CD4-positive, alpha-beta T cell treated with Interleukin-15 for 1 hour (primary cell): ENCODE results near the gene PHACTR1.
A peak's percentile ranks its signal among the peaks of the same experiment; 100 is the strongest.
"Not testable (repeated sequence)": the region's sequence is repeated elsewhere in the genome, so short reads cannot be mapped to it uniquely, and the experiment has no call there.

Experiments used
- DNase-seq: peaks from one replicate; pipeline ENCODE4 v3.0.0-alpha.2; 2020

The PHACTR1 gene

DNA sequence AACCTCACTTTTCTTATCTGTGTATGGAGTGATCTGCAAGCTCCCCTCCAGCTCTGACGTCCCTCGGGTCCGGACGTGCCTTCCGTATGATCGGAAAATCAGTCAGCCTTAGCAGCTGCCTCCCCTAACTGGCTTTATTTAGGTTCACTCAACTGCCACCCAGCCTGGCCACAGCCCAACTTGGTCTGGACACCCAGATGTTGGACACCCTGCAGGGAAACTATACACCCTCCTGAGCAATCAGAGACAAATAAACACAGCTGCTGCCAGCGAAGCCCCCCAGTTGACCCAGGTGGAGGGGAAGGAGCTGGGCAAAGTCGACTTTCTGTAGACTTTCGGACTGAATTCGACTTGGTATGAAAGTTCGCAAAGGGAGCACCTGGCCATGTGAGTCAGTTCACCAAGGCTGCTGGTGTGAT is 582.8 kb downstream of the PHACTR1 start:
- DNase-seq: peak; percentile 55

DNA sequence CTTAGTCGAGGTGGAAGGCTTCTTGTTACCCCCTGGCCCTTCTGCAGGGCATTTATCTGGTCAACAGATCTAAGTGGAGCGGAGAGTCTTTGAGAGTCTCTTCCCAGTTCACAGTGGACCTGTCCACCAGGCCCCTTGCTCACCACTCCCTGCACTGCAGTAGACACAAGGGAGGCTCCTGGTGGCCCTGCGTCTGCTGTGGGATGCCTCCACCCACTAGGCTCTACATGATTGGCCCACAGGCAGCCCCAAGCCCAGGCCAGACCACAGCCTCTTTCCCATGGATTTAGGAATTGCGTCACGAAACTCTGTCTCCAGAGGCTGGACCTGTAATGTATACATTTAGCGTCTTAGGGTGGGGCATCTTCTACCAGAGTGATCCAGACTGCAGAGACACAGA is 583.4 kb downstream of the PHACTR1 start:
- DNase-seq: no peak

DNA sequence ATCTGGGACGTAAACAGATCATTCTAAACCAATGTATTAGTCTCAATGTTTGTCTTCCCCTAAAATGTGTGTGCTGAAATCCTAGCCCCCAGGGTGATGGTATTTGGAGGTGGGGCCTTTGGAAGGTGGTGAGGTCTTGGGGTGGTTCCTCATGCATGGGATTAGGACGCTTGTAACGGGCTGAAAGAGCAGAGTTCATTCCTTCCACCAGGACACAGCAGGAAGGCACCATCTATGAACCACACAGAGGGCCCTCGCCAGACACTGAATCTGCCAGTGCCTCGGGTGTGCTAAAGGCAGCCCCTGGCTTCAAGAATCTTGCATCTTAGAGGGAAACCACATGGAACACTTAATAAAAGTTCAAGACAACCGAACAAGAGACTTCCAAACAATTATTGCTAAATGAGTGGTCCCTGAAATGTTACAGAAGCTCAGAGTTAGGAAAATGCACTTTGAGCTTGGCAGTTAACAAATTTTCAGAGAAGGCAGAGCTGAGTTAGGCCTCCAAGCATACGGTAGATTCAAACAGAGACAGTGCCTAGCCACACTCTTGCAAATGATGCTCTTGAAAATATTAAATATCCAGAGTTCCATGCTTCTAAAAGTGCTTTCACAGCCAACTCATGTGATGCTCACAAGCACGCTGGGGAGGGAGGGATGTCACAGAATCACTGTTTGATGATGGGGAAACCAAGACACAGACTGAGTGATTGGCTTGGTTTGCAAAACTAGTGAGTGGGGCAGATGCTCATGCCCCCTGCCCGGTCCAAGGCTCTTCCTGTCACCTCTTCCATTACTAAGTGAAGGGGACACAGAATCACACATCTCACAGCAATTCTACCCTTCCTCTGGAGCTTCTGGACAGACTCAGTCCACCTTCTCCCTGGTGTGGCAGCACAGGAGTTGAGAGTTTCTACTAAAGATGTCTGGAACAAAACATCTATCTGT is 584.4 kb downstream of the PHACTR1 start:
- no peak for DNase-seq

DNA sequence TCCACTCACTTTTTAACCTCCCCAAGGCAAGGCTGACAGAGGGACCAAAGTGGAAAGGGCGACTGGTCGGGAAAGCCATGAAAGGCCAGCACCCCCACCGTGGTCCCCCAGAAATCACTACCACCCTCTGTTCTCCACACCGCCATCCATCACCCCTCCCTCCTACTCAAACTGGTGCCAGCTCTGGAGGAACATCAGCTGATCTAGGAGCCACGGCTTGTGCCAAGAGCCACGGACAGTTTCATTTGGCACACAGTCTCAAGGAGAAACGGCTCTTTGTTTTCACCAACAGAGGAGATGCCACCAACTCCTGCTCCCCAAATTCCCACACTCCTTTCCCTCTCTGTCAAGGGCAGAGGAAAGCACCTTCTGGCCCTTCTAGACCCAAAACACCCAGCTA is 585.7 kb downstream of the PHACTR1 start:
- no peak for DNase-seq

DNA sequence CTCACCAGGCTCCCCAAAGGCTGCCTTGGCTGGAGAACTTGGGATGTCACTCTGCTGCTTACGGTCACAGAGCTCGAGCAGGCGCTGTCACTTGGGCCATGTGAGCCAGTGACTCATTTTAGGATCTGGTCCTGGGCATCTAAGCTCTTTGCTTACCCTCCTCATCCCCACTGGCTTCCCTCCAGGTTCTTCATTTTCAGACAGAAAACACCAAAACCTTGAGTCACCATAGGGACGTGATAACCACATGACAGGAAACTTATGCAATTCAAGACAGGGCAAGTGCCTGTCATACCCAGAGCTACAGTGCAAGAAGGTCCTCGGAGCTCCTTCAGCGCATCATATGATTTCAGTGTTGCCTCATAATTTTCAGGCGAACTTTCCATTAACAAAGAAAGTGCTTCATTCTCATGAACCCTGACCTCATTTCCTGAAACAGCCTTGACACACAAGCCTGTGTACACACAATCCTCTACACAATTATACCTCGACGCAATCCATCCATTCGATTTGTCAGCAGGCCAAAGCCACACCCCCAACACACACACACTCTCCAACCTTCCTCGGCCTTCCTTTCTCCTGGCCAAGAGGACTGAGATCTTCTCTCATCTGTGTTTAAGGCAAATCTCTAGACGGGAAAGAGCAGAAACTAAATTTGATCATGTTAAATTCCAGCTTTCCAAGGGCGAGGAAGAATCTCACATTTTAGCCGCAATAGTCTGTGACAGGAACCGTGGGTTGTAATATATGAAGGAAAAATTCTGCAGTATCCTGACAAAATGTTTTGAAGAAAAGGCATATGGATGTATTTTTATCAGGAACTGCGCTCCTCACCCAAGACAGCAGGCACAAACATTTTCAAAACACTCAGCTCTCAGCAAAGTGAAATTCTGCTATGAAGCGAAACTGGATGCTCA is 586.4 kb downstream of the PHACTR1 start:
- DNase-seq: peak; percentile 89

DNA sequence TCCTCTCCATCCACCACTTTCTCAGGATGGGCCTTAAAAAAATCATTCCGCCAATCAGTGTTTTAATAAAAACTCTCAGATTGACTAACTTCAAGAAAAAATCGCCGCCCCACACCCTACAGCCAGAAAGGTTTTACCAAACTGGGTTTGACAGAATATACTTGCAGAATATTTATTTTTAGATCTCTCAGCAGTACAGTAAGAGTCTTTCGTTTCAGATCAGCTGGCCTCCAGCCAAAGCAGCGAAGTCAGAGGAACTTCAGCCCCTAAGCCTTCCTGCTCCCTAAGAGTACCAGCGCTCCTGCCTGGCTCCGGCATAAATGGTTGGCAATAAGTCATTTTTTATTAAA is 587.1 kb downstream of the PHACTR1 start:
- peak; percentile 44 for DNase-seq

DNA sequence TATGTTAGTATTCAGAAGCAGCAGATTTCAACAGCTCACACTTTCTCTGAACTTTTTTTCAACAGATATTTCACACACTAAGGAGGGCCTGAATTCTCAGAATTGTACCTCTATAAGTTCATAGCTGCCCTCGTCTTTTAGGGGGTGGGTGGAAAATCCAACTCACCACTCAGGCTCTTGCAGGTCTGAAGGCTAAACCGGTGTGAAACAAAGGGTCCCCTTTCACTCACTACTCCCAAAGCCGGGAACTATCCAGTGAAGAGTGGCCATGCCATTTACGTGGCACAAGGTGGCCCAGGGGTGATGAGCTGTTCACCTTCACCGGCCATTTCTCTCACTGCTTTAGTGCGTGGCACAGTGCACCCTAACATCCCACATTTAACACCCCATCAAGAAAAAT is 587.5 kb downstream of the PHACTR1 start:
- DNase-seq: no peak

DNA sequence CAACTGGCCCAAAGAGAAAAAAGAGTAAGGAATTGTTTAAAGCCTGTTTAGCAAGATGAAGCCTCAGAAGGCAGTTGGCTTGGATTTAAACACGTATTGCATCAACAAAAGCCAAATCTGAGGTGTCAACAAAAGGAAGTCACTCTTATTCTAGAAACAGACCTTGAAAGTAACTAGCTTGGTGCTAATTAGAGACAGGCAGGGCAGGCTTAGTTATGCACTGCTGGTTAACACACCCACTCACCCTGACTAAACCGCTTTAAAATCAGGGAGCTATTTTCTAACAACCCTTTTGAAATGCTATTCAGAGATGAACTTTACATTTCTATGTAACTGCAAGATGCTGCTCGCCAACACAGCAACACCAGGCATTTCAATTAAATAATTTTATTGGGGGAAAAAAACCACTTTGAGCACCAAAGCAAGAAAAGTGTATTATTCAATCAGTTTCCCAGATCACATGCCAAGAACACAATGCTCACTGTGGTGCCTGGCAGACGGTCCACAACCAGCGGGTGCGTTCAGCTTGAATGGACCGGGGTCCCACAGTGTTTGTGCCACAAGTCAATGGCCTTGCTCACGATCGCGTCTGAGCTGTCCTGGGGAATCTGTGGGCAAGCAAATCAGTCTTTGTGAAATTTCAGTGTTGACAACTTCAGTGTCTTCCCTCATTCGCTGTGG is 588.2 kb downstream of the PHACTR1 start:
- DNase-seq: no peak

DNA sequence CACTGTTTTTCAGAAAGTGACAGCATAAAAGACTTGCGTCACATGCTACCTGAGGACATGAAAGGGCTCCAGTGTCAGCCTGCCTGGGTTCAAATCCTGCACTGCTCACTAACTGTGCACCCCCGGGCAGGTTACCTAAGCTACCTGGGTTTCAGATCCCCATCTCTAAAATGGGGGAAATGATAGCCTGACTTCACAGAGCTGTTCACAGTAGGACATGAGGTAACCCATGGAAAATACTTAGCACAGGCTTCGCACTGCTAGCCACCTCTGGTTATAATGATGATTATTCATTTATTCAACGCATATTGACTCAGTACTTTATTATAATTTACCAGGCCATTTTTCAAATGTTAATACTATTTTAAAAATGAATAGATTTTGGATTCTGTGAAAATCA is 588.7 kb downstream of the PHACTR1 start:
- no peak for DNase-seq

DNA sequence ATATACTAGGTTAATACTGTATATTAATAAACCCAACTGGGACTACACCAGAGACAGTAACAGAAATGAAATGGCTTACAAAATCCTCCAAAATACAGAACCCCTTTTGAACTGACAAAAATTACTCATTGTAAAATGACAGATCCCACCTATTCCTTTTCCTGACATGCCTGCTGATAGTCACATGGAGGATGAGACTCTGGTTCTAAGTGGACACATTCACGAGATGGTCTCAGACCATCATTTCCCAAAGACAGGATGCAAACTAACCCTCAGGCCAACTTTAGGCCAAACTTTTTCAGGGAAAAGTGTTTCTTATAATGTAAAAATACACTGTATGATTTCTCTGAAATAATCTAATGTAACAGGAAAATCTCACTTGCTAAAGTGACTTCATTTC is 589.2 kb downstream of the PHACTR1 start:
- DNase-seq: no peak

DNA sequence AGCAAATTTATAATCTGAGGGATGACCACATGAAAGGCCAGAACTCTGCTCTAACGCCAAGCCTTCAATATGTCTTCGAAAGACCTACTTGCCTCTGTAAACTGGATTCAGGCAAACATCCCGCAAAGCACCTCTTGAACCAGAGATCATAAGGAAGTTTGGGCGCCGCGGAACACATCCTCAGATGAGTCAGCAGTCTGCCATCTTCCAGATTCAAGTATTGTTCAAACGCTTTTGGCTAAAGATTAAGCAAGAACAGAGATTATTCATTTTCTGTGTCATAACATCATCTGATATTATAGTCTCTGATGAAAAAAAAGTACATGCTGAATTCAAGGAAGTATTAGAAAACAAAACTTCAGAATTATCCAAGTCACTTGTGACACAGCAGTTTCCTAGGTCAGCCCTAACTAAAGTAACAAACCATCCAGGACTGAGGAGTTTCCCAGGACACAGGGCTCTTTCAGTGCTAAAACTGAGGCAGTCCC is 591.0 kb downstream of the PHACTR1 start:
- peak; percentile 60 for DNase-seq

DNA sequence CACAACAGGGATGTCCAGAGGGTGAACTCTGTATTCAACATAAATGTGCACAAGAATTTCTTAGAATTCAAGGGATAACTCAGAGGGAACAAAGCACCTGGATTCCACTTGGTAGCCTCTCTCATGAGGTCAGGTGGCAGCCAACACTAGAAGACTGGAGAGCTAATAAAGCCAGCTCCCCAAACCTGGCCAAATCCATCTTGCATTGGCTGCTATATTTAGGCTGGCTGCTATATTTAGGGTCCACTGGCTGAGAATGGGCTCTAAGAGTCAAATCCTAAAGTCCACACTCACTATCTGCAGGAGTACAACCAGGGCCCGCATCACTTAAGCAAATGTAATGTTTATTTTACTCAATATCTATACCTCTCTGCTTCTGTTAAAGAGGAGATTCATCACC is 591.8 kb downstream of the PHACTR1 start:
- DNase-seq: no peak

DNA sequence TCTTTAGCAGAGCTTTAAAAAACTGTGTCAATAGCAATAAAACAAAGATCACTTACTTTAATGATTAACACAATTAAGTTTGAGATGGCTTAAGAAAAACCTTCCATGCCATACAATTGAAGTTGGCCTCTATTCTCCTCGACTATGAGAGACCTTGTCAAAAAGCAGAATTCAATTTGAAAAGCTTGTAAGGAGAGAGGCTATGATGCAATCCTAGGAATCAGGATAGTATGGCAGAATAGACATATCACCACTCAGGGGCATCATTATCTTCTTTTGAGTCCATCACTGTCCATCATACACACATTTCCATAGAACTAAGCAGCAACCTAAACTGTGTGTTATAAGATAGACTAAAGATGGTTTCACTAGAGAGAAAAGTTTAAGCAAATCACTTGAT is 594.6 kb downstream of the PHACTR1 start:
- no peak for DNase-seq

DNA sequence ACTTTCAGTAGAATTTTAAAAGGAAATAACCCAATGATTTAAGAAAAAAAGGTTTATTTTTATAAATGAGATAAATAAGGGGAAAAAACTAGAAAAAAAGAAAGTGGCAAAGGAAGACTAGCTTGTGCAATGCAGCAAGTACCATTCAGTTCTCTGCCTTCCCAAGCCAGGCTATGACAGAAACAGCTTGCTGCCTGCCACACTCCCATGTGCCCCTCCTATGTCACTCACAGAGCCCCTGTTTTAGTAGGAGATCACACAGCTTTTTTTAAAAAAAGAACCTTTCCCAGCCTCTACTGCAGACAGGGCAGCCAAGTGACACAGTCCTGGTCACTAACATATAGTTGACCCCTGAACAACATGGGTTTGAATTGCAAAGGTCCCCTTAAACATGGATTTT is 598.2 kb downstream of the PHACTR1 start:
- no peak for DNase-seq

DNA sequence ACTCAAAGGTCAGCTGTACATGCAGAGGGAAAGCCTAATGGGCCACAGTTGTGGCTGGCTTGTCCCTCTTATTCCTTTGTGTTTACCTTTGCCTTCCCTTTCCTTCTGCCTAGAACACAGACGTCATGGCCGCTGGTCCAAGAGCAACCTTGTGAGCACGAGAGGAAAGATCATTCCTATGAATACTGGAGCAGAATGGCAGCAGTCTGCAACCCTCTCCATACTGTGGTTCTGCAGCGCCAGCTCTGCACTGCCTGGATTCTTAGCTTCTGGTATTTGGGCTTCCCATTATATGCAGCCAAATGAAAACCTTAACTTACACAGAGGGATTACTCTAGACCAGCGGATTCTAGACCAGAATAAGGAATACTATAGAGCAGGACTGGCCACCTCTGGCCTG is 599.3 kb downstream of the PHACTR1 start:
- no peak for DNase-seq

DNA sequence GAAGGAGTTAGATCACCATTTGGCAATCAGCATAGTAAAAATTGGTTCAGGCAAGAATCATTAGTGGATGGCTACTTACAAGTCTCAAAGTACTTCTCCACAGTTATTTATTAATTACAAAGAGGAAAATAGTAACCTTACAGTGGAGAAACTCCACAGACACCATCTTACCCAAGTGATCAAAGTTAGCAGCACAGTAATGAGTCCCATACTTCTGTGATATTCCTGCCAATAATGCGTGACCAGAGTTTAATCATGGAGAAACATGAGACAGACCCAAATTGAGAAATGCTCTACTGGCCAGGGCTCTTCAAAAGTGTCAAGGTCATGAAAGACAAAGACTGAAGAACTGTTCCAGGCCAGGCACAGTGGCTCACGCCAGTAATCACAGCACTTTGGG is 602.3 kb downstream of the PHACTR1 start:
- DNase-seq: no peak

DNA sequence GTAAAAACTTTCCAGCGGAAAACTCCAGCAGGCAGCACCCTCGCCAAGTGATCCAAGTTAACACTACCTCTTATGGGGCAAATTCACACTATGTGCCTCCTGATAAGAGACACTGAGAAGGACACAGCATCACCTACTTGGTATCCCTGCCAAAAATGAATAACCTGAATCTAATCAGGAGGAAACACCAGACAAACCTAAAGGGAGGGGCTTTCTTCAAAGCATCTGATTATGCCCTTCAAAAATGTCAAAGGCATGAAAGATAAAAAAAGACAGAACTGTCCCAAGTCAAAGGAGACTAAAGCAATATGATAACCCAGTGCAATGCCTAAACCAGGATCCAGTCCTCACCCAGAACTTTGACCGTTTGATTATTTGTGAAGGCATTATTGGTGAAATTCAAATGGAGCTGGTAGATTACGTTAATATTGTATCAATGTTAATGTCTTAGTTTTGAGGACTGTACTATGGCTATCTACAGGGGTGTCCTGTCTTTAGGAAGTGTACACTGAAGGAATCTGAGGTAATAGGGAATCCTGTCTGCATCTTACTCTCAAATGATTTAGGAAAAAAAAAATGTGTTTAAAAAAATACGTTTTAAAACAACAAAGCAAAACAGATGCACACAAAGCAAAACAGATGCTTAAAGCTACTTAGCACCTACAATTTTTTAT is 603.5 kb downstream of the PHACTR1 start:
- DNase-seq: no peak

DNA sequence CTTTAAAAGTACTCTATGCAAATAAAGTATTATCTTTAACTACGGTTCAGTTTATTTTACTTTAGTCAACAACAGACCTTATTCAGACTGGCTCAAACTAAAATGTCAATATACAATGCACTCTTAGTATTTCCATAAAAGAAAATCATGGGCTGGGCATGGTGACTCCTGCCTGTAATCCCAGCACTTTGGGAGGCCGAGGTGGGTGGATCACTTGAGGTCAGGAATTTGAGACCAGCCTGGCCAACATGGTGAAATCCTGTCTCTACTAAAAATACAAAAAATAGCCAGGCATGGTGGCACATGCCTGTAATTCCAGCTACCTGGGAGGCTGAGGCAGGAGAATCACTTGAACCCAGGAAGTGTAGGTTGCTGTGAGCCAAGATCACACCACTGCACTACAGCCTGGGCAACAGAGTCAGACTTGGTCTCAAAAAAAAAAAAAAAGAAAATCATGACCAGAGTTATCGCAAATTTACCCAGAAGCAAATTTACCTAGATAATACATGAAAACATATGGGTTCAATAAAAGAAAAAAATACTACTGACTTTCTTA is 609.5 kb downstream of the PHACTR1 start:
- not testable (repeated sequence) for DNase-seq

DNA sequence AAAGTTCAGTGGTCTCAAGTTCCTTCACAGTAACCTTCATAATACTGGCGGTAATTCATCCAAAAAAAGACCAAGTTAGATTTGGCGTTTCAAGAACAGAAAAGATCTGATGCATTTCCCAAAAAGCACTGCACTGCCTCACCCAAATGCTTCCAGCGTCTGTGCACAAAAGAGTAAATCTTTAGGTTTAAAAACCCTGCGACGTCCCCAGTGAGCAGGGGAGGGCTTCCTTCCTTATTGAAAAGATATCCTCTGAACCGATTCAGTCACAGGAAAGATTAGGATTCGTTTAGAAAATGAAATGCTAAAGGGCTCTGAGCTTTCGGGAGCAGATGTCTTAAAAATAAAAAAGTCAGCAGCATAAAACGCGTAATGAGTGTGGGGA is 611.1 kb downstream of the PHACTR1 start:
- DNase-seq: no peak

DNA sequence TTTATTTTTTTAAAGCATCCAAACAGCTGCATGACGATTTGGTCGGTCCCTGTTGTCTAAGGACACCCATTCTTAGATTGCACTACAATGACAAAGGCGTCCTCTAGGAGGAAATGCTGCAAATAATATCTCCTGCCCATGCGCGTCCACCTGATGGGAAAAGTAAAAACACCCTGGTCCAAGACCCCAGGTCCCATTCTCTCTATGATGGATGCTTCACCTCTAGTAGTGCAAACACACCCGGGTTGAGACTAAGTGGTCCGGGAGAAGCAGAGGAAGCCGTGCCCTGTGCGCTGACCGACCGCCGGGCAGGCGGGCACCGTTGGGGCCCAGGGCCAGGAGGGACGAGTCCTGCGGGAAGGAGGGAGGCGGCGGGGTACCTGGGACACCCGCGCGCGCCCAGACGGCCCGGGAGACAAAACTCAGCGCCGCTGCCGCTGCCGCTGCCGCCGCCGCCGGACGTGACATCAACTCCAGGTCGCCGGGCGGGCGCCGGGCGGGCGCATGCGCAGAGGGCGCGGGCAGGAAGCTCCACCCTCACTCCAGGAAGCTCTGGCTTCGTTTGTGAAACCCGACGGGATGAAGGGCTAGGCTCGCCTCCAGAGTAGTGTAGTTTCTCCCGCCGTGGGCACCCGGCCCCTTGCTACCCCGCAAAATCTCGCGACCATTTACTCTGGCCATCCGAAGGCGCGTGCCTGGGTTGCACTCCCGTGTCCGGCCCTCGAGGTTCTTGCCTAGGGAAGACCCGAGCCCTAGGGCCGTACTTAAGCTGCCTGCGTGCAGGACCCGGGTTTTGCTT is 611.7 kb downstream of the PHACTR1 start, which contains the start of gene TBC1D7:
Gene TBC1D7 (minus strand): TSS at position 462 of the 799 bp plus-strand sequence. CDS start 1,639 bp downstream, outside the sequence.
- peak; percentile 94 for DNase-seq

DNA sequence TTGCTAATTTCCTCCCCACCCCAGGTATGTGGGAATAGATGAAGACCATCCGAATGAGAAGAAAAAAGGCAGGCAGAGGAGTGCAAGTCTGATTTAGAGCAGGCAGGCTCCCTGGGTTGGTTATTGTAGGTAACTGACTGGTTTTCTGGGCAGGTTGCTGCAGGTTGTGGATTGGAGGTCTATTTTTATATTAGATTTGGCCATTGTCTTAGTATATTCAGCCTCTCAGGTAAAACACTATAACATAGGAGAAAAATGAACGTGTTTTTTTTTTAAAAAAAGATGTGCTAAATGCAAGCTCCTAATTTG is 612.3 kb downstream of the PHACTR1 start:
- no peak for DNase-seq
